ENCODE data around the gene EFCAB12.

The EFCAB12 gene

DNA sequence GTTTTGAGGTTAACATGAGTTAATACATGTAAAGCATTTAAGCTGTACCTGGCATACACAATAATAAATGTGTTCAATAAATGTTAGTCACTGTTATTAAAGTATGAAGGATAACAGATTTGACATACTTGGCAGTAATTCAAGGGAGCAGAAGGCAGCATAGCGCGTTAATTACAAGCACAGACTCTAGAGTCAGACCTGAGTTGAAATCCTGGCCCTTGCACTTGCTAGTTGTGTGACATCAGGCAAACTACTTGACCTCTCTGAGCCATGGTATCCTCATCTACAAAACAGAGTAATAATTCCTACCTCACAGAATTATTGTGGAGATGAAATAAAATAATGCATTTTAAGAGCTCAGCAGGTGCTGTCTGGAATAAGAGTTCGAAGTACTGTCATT lies 17.0 kb upstream of the EFCAB12 start:
- no peak for DNase-seq (ENCODE audit: low read depth)

DNA sequence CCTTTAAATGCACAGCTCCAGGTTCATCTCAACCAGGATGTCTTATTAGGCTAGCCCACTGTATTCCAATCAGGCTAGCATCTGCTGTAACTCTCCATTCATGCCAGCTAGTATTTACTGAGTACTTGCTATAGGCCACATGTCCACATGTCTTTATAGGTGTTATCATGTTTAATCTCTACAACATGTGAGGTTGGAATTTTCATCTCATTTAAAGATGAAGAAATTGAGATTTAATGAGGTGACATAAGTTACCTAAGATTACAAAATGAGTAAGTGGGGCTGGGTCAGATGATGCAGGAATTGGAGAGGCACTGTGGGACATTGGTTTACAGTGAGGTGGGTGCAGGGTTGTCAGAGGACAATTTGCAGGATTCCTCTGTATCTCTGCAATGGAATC lies 14.5 kb upstream of the EFCAB12 start:
- no peak for DNase-seq (ENCODE audit: low read depth)

DNA sequence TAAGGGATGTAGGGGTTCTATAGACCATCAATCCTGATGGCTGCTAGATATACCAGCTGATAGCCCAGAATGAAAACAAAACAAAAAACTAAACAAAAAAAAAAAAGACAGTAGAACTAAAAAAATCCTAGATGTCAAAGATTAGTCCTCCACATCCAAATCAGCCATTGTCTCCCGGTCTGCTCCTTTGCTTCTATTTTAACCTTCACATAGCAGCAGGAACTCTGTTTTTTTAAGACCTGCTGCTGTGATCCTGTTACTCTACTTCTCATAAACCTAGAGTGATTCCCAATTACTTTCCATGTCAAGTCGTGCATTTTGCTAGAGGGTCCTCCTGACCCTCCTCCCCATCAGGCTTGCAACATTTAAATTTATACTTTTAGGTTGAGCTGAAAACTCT lies 14.1 kb upstream of the EFCAB12 start:
- DNase-seq (ENCODE audit: low read depth), result no peak

DNA sequence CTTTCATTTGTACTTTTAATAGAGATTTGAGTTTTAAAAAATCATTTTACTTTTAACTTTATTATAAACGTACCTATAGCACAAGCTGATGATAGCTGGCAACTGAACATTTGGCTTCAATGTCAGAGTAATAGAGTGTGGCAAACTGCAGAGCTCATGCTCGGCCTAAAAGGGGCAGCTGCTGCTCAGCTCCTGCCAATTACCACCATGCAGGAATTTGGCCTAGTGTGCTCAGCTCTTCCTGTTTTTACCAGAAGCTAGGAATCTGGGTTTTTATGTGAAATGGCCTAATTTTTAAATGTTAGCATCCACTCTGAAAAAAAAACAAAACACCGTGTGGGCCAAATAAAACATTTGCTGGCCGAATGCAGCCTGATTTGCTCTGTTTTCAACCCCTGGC lies 13.3 kb upstream of the EFCAB12 start:
- DNase-seq (ENCODE audit: low read depth), result no peak

DNA sequence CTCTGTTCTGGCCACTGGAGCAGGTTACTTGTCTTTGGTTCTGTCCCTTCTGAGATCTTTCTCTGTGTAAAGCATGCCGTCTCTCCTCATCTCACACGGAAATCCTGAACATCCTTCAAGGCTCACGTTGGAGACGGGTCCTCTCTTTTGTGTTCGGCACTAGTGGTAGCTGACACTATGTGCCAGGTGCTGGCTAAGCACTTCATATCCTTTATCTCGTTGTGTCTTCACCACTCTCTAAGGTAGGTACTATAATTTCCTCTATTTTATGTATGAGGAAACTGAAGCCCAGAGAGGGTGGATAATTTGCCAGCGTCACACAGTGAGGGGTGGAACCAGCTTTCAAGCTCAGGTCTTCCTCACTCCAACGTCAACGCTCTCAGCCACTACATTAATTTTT lies 12.8 kb upstream of the EFCAB12 start:
- DNase-seq (ENCODE audit: low read depth), result no peak

DNA sequence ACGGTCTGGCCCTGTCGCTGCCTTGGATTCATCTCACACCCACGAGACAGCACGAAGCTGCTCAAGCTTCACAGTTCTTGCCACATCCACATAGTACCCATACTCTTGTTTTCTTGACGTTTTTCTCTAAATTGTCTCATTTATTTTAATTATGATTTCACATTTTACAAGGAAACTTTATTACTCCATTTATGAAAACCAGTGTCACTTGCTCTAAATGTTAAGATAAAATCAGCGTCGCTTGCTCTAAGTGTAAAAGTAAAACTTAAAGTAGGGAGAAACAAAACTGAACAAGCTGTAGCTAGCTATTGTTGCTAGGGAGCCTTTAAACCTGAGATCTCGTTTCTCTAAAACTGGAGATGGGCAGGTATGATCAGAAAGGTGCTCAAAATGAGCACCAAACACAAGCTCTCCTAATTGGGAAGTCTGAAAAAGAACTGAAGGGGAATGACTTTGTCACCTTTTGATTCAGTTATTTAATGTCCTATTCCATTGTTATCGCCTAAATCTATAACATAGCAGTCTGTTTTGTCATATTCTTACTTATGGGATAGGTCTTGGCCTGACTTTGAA lies 12.3 kb upstream of the EFCAB12 start:
- DNase-seq (ENCODE audit: low read depth), result no peak

DNA sequence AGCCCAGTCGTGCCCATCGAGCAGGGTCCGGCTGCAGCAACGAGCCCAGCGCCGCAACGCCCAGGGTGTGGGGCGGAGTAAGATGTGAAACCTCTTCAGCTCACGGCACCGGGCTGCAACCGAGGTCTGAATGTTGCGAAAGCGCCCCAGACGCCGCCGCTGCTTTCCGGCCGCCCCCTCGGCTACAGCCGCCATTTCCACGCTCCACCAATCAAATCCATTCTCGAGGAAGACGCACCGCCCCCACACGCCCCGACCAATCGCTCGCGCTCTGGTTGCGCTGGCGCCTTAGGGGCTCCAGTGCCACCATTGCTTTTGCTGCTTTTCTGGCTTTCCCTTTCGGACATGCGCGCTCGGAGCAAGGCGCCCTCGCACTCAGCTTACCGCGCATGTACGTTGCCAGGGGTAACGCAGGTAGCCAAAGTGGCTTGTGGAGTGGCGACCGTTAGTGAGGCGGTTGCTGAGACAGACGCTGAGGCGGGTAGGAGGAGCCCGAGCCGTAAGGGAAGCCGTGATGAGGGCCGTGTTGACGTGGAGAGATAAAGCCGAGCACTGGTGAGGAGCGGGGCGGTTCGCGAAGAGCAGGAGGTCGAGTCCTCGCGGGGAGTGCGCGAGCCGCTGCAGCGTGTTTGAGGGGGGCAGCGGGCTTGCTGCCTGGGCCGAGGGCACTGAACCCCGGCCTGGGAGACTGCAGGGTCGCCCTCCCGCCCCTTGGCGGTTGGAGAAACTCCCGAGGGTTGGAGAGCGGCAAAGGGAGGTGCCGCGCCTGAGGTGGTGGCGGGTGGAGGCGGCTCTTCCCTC lies 11.6 kb upstream of the EFCAB12 start, which contains the start of the genes IFT122 and MBD4:
IFT122 (plus strand) TSS at position 408 of the 801 bp plus-strand sequence; CDS start at position 515, 107 bp downstream.
MBD4 (minus strand) TSS at position 132 of the 801 bp plus-strand sequence; CDS start at position 17, 115 bp downstream.
- DNase-seq (ENCODE audit: low read depth), result peak; percentile 99

DNA sequence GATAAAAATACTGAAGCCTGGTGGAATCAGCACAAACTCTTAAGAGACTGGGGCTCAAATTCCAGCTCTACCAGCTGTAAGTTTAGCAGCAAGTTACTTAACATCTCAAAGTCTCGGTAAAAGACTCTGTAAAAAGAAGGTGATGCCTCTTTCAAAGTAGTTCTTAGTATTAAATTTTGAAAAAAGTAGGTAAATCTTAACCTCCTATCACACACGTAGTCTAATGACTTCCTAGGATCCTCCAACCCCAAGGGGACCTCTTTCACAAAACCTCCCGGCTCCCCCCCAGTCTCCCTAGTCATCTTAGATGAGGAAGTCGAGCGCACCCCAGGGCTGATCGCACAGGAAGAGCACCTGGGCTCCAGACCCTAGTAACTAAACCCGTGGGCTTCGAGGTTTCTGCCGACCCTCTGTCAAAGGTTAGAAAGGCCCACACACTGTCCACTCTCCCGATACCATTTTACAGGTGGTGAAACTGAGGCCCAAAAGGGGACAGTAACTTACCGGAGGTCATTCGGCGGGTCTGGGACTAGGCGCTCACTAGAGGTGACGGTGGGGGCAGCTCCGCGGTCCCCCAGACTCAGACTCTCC lies 10.9 kb upstream of the EFCAB12 start:
- peak; percentile 28 for DNase-seq (ENCODE audit: low read depth)

DNA sequence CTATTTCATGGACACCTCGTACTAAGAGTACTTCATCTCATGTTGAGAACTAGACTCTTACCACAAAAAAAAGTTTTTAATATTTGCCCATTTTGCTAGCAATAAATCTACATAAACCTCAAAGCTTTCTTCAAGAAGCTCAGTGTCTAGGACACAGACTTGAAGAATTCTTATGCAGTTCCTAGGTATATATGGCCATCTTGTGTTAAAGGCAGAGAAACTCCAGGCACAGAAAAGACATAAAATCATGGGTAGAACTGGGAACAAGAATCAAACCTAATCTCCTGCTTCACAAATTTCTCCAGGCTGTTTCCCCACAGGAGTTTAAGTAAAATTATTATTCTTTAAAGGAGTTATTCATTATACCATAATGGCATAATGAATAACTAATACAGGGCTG lies 6.9 kb upstream of the EFCAB12 start:
- no peak for DNase-seq (ENCODE audit: low read depth)

DNA sequence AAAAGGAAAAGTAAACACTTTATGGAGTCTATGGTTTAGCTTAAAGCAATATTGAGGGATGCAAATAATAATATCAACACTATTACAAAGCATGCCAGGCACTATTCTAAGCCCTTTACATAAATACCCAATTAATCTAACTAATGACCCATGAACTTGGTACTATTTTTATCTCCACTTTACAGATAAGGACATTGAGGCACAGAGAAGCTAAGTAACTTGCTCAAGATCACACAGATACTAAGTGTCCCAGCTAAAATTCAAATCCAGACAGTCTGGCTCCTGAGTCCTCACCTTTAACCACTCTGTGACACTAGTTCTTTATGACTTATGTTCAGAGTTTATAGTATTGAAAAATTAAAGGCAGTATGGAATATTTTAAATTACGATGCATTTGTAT lies 5.7 kb upstream of the EFCAB12 start:
- no peak for DNase-seq (ENCODE audit: low read depth)

DNA sequence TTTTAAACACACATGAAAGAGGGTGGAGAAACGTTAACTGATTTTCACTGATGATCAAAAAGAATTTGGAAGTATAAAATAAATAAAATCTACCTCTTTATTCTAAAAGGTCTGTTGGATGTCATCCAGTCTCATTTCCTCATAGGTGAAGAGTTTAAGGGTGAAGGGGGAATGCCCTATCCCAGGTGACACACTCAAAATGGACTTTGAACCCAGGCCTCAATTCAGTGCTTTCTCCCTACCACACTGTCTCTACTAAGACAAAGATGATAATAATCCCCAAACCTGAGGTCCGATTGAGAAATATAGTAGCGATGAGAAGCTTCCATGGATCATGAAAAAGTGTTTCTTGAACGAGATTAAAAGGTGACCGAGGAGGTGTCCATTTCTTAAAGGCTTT lies 5.1 kb upstream of the EFCAB12 start:
- no peak for DNase-seq (ENCODE audit: low read depth)

DNA sequence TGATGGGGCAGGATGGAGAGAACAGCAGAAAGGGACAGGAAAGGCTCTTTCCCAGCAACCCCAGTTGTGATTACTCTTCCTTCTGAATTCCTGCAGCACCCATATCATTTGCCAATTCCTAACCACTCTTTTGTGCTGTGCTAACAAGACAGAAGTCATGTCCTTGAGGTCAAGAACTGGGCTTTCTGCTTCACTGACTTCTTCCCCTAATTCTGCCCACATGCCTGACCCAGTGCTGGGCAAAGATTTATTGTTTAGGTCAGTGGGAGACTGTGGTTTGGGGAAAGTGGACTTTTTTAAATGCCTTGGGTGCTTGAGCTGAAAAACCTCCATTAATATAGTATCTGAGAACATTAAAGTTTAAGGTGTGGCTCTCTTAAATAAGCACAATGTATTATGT lies 4.2 kb upstream of the EFCAB12 start:
- DNase-seq (ENCODE audit: low read depth), result no peak

DNA sequence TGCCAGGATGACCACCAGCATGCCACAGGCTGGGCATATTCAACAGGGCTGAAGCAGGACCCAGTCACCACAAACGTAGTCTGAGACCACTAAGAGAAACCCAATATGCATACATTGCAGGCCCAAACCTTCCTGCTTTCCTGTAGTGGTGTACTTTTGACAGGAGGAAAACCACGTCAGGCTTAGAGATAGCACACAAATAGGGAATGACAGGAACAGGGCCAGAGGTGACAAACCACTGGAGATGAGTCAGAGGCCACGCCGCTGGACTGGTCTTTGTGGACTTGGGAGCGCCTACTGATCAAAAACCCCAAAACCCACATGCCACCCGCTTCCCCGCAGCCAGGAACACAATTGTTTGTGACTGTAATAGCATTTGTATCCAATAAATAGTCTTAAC lies 3.6 kb upstream of the EFCAB12 start:
- DNase-seq (ENCODE audit: low read depth), result no peak

DNA sequence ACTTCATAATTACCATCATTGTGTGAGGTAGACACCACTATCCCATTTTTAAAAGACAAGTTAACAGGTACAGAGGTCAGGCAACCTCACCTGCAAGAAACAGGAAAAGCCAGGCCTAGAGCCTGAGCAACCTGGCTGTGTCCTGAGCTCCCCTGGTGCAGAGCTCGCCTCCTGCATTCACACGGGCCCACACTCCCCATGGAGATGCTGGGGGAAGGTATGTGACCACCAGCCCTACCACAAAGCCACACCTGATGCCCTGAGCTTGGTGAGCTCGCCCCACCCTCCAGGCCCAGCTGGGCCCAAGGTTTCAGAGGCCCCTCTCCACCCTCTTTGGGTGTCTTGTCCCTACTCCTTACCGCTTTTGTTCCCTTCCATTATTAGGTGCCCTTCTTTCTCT lies 1.2 kb upstream of the EFCAB12 start:
- DNase-seq (ENCODE audit: low read depth), result no peak

DNA sequence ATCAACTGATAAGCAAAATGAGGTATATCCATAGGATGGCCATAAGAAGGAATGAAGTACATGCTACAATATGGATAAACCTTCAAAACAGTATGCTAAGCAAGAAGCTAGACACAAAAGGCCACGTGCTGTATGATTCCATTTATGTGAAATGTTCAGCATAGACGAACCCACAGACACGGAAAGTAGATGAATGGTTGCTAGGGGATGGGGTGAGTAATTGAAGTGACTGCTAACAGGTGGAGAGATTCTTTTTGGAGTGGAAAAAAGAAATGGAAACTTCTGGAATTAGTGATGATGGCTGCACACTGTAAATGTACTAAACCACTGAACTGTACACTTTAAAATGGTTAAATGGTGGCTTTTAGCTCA lies 630 bp upstream of the EFCAB12 start:
- DNase-seq (ENCODE audit: low read depth), result no peak

DNA sequence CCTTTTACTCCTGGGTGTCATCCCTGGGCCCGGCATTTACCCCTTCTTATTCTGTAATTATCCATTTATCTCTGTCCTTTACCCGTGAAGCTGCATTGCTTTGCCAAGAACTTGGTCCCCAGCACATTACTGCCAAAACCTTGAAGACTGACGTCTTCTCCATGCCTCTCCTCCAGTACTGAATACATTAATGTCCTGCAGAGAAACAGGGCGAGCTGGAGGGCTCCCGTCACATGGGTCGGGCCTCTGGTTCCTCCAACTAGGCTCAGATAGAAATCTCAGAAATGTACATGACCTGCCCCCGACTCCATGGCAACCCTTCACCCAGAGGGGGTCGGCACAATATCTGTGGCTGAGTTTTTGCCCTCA lies 445 bp downstream of the EFCAB12 start:
- no peak for DNase-seq (ENCODE audit: low read depth)

DNA sequence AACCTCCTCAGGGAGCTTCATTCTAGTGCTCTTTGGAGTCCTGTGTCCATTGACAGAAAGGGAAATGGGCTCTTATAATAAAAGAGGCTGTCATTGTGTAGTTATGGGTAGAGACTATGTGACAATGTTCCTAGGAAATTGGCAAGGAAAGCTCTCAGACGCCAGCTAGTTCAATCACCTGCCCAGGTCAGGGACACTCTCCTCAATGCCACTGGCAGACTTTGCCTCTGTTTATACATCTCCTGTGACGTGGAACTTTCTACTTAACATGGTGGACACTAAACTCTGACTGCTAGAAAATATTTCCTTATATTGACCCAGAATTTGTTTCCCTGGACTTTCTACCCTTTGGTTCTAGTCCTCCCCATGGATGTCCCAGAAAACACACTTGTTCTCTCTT lies 2.8 kb downstream of the EFCAB12 start:
- DNase-seq (ENCODE audit: low read depth), result no peak

DNA sequence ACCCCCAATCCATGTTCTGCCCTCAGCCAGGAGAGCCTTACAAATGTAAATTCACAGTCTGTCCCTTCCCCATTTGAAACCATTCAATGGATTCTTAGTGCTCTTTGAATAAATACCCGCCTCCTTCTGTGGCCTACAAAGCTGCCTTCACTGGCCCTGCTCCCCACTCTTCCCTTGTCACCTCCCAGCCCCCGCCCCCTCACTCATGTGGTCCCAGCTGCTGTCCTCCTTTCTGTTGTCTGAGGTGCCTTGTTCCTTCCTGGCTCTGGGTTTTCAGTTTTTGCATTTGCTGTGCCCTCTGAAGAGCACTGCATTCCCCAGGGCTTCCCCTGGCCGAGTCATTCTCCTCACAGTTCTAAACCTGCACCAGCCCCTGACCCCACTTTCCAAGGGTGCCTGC lies 3.2 kb downstream of the EFCAB12 start:
- no peak for DNase-seq (ENCODE audit: low read depth)

DNA sequence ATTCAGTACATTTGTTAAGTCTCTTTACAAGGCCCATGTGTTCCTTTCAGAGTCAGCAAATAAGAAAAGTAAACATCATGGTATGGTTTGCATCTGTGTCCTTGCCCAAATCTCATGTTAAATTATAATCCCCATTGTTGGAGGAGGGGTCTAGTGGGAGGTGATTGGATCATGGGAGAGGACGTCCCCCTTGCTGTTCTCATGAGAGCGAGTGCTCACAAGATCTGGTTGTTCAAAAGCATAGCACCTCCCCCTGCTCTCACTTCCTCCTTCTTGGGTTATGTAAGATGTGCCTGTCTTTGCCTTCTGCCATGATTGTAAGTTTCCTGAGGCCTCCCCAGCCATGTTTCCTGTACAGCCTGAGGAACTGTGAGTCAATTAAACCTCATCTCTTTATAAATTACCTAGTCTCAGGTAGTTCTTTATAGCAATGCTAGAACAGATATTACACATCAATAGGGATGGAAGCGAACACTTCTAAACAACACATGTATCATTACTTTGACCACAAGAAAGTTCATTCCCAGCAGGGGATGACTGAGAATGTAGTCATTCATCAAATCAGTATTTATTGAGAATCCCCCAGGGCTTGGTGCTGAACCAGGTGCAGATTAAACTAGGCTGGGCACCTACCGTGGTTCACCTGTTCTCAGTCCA lies 4.1 kb downstream of the EFCAB12 start:
- no peak for DNase-seq (ENCODE audit: low read depth)

DNA sequence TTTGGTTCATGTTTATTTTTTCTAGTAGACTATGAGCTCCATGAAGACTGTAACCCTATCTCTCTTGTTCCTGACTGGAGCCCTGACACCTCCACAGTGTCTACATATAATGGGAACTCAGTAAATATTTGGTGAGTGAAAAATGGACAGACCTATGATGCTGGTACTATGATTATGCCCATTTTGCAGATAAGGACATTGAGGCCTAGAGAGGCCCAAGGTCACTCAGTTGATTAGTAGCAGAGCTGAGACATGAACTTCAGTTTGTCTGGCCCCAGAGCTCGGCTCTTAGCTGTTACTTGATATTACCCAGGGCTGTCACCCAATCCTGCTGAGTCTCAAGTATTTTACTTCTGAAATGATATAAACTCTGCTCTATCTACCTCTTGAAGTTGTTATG lies 5.5 kb downstream of the EFCAB12 start:
- no peak for DNase-seq (ENCODE audit: low read depth)

DNA sequence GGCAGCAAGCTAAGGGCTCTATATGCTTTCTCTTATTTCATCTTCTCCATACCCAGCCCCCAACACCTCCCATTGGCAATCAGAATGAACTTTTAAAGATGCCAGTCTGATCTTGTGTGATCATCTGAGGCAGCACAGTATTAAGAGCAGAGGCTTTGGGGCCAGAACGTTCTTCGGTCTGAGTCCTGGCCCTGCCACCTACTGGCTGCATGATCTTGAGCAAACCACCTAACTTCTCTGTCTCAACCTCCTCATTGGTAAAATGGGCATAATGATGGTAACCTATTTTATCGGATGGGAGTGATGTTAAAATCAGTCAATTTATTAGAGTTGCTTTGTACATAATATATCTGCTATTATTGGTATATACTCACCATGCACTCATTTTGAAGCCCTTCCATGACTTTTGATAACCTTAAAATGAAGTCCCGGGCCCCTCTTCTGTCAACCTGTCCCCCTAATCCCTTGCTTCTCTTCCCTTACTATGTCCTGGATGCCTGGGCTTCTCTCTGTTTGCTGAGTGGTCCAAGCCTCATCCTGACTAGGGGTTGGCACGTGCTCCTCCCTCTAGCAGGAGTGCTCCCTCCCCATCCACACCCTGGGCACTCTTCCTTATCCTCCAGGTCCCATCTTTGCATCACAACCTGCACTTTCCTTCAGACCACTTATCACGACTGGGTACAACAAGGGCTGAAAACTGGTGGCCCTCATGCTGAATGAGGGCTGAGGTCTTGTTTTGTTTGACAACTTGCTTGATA lies 6.3 kb downstream of the EFCAB12 start:
- no peak for DNase-seq (ENCODE audit: low read depth)

DNA sequence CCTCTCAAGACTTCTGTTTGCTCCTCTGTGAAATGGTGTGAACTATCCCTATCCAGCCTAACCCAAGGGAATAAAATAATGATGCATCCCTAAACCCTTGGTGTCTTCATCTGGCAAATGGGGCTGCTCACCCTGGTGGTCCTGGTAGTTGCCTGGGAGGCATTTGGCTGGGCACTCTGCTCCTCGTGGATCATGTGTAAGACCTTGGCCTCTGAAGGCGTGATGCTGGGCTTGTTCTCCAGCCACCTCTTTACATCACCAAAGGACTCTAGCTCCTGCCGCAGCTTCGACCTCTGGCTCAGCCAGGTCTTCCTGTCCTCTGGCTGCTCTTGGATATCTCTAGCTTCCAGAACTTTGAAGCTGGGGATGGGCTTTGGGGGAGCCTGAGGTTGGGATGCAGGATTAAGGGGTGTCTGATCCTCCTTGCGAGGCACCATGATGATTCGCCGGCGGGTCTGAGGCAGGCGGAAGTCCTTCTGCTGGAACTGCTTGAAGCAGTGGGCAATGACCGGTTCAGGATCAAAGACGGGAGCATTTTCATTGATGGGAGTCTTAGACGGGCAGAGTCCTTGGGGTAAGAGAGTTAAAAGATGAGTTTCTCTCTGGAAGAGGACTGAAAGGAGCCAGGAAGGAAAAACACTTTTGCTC lies 7.1 kb downstream of the EFCAB12 start:
- no peak for DNase-seq (ENCODE audit: low read depth)

Data from T-helper 22 cell (primary cell).